Body of pancreas (tissue), 4 donors: ENCODE measurements around the gene ENPP3.

Source experiments
- CTCF ChIP-seq, 7 experiments: fragments of 450-650 bp in 4 of 7; fragments of 200-600 bp in 3 of 7; sonication (generic) in 3 of 7; IDR thresholded peaks; one replicate each; pipeline ENCODE4 v1.5.1; 2016 to 2019; ENCODE audit warnings: antibody characterized with exemption in 7 of 7
- POLR2A ChIP-seq, 3 donors: fragments of 450-650 bp; IDR thresholded peaks; one replicate each; pipeline ENCODE4 v1.6.1; 2016; ENCODE audit warnings: antibody characterized with exemption in 3 of 3, mild to moderate bottlenecking in 2 of 3

- TF ChIP-seq POLR2A (IDR thresholded peaks at IDR 0.05) (no peak), CTCF (IDR thresholded peaks at IDR 0.05) (no peak)
Observed at GRCh38 chr6:131727467-131727866, 90.4 kb downstream of the ENPP3 start.
